Keratinocyte (primary cell): Measurements from ENCODE around the gene TNFSF18. TPM values are rescaled to one million over a fixed set of nuclear protein-coding genes. Genes with fewer than 3 reads are reported as not detected.

ENCODE experiments used
- DNase-seq: peaks from one replicate; pipeline ENCODE4 v3.0.0-alpha.2; 2011; ENCODE audit warnings: low read depth, missing footprints, low spot score
- FAIRE-seq: peaks from 2 replicates; lab custom pipeline; 2011; peaks lifted over from hg19 to GRCh38; lab: Jason Lieb, UNC
- H2AFZ ChIP-seq: 2 replicates; pipeline ENCODE4 v1.6.0; 2012; ENCODE audit warnings: low read length, control low read depth, inconsistent platforms; ENCODE audit not compliant: control insufficient read depth
- H3K27ac ChIP-seq: 2 replicates; pipeline ENCODE4 v1.5.1; 2011; ENCODE audit warnings: low read length; ENCODE audit not compliant: control insufficient read depth, insufficient read depth
- H3K27me3 ChIP-seq: 3 replicates; pipeline ENCODE4 v1.6.0; 2011; ENCODE audit warnings: low read length; ENCODE audit not compliant: control insufficient read depth, insufficient read depth; ENCODE audit errors: extremely low read depth
- H3K36me3 ChIP-seq, 2 experiments: 2 replicates in 1 of 2; 3 replicates in 1 of 2; pipeline ENCODE4 v1.5.1; 2011; ENCODE audit warnings: low read length in 2 of 2, mild to moderate bottlenecking in 1 of 2; ENCODE audit not compliant: control insufficient read depth in 2 of 2, insufficient read depth in 2 of 2; ENCODE audit errors: extremely low read depth in 1 of 2
- H3K4me1 ChIP-seq: 3 replicates; pipeline ENCODE4 v1.5.1; 2011; ENCODE audit warnings: low read length; ENCODE audit not compliant: control insufficient read depth, insufficient read depth; ENCODE audit errors: extremely low read depth
- H3K4me2 ChIP-seq: 3 replicates; pipeline ENCODE4 v1.6.0; 2011; ENCODE audit warnings: low read depth, low read length; ENCODE audit not compliant: control insufficient read depth, insufficient read depth; ENCODE audit errors: extremely low read depth
- H3K4me3 ChIP-seq, 3 experiments: fragments of 200-600 bp in 1 of 3; sonication (generic) in 1 of 3; 2 replicates in 2 of 3; 3 replicates in 1 of 3; pipeline ENCODE4 v1.5.1; 2011 to 2016; ENCODE audit warnings: low read length in 3 of 3, mild to moderate bottlenecking in 3 of 3, control low read depth in 2 of 3, inconsistent platforms in 1 of 3, low read depth in 1 of 3, mixed read lengths in 1 of 3, mixed run types in 1 of 3, moderate library complexity in 1 of 3; ENCODE audit not compliant: control insufficient read depth in 2 of 3, insufficient read depth in 2 of 3; ENCODE audit errors: extremely low read depth in 1 of 3
- H3K79me2 ChIP-seq: 2 replicates; pipeline ENCODE4 v1.6.0; 2012; ENCODE audit warnings: low read length; ENCODE audit not compliant: control insufficient read depth, insufficient read depth
- H3K9ac ChIP-seq: 3 replicates; pipeline ENCODE4 v1.6.0; 2011; ENCODE audit warnings: low read length; ENCODE audit not compliant: control insufficient read depth, insufficient read depth; ENCODE audit errors: extremely low read depth
- H3K9me1 ChIP-seq: 3 replicates; pipeline ENCODE4 v1.6.0; 2011; ENCODE audit warnings: low read length; ENCODE audit not compliant: control insufficient read depth, insufficient read depth; ENCODE audit errors: extremely low read depth
- H3K9me3 ChIP-seq: 2 replicates; pipeline ENCODE4 v1.5.1; 2012; ENCODE audit warnings: low read depth, low read length; ENCODE audit not compliant: control insufficient read depth
- H4K20me1 ChIP-seq: 3 replicates; pipeline ENCODE4 v1.6.0; 2011; ENCODE audit warnings: low read length; ENCODE audit not compliant: control insufficient read depth, insufficient read depth; ENCODE audit errors: extremely low read depth
- CTCF ChIP-seq, 3 experiments: IDR thresholded peaks in 1 of 3; conservative IDR thresholded peaks in 1 of 3; optimal IDR thresholded peaks in 1 of 3; 2 replicates in 2 of 3; 3 replicates in 1 of 3; pipeline versions ENCODE3 to v1.5.1; 2011; ENCODE audit warnings: low read length in 3 of 3, mild to moderate bottlenecking in 3 of 3, moderate library complexity in 2 of 3, control low read depth in 1 of 3, inconsistent platforms in 1 of 3; ENCODE audit not compliant: insufficient read depth in 2 of 3; ENCODE audit errors: extremely low read depth in 1 of 3
- EZH2 ChIP-seq: IDR thresholded peaks from one replicate; pipeline ENCODE4 v1.6.1; 2012; ENCODE audit warnings: inconsistent platforms, mild to moderate bottlenecking, low read length, moderate library complexity
- dilution Hi-C: fragments of 300-500 bp; cut with MboI; formaldehyde crosslinking; loops from one replicate; pipeline ENCODE4 v1.7.0; 2020; ENCODE audit warnings: low sequenced_read_pairs; ENCODE audit not compliant: extremely low pct_ligation_motif_present
- polyA plus RNA-seq, 5 experiments: library from polyadenylated mRNA; depleted of rRNA in 3 of 5; stranded (reverse) in 3 of 5; stranded (forward) in 1 of 5; unstranded in 1 of 5; fragments of >200 nt; gene quantifications; 1 replicate in 1 of 5; 2 replicates in 3 of 5; 3 replicates in 1 of 5; pipeline versions ENCODE4 v1.2.1 to v1.2.3, GENCODE V29; 2011 to 2012; ENCODE audit warnings: missing spikeins in 2 of 5, low read depth in 1 of 5, low replicate concordance in 1 of 5

The TNFSF18 gene
- polyA plus RNA-seq, 1 donor (not counting 4 experiments of a cell fraction or from before 2014, with no cell fraction given): 0.69 TPM

DNA sequence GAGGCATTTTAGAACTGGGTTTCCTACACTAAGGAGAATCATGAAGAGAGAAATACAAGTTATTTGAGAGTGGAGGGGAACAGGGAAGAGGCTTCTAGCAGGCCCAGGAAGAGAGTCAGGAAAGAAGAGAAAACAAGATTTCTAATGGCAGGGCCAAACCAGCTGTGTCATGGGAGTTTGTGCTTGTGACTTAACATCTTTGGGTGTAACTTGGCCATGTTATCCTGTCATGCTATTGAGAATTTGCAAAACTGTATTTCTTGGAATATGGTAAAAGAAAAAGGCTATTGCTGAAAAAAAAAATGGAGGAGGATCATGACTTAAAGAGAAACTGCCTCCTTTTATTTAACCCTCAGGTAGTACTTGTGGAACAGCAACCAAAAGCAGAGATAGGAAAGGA lies 47.4 kb upstream of the TNFSF18 start:
- Histone ChIP-seq H3K79me2 (no peaks in the 10 kb centered on the region), H3K36me3 (no peaks in the 10 kb centered on the region), H3K9ac (no peak overlapping the region), H3K9me3 (no peaks in the 10 kb centered on the region), H2AFZ (no peak overlapping the region), H3K27ac (no peak overlapping the region), H3K27me3 (no peaks in the 10 kb centered on the region), H4K20me1 (no peaks in the 10 kb centered on the region), H3K4me3 (no peak overlapping the region), H3K4me2 (no peak overlapping the region), H3K9me1 (no peaks in the 10 kb centered on the region), H3K4me1 (peaks cover 9% of the 10 kb centered on the region)
- TF ChIP-seq CTCF (optimal IDR thresholded peaks at IDR 0.05 in 1 of 3, IDR thresholded peaks at IDR 0.05 in 1 of 3, conservative IDR thresholded peaks at IDR 0.05 in 1 of 3; ENCODE audit: extremely low read depth in 1 of 3, insufficient read depth in 2 of 3, low read length in 3 of 3) (no peak), EZH2 (no peak)
- dilution Hi-C loops: no loop called here
- no peak for DNase-seq
- no peak for FAIRE-seq

GRCh38 chr1:173097001-173097400 lies 46.3 kb upstream of the TNFSF18 start:
- Histone ChIP-seq H3K9me3 (no peaks in the 10 kb centered on the region), H4K20me1 (no peaks in the 10 kb centered on the region), H3K9ac (no peak overlapping the region), H2AFZ (no peak overlapping the region), H3K9me1 (no peaks in the 10 kb centered on the region), H3K27ac (no peak overlapping the region), H3K4me2 (no peak overlapping the region), H3K36me3 (no peaks in the 10 kb centered on the region), H3K4me1 (peaks cover 9% of the 10 kb centered on the region), H3K4me3 (no peak overlapping the region), H3K79me2 (no peaks in the 10 kb centered on the region), H3K27me3 (no peaks in the 10 kb centered on the region)
- dilution Hi-C loops: no loop called here
- FAIRE-seq: no peak
- TF ChIP-seq EZH2 (no peak), CTCF (optimal IDR thresholded peaks at IDR 0.05 in 1 of 3, IDR thresholded peaks at IDR 0.05 in 1 of 3, conservative IDR thresholded peaks at IDR 0.05 in 1 of 3; ENCODE audit: extremely low read depth in 1 of 3, insufficient read depth in 2 of 3, low read length in 3 of 3) (no peak)
- DNase-seq: no peak
